ENCODE measurements around the gene NSRP1.
"Not testable (repeated sequence)": the region's sequence is repeated elsewhere in the genome, so short reads cannot be mapped to it uniquely, and the experiment has no call there.

Gene NSRP1, protein sequence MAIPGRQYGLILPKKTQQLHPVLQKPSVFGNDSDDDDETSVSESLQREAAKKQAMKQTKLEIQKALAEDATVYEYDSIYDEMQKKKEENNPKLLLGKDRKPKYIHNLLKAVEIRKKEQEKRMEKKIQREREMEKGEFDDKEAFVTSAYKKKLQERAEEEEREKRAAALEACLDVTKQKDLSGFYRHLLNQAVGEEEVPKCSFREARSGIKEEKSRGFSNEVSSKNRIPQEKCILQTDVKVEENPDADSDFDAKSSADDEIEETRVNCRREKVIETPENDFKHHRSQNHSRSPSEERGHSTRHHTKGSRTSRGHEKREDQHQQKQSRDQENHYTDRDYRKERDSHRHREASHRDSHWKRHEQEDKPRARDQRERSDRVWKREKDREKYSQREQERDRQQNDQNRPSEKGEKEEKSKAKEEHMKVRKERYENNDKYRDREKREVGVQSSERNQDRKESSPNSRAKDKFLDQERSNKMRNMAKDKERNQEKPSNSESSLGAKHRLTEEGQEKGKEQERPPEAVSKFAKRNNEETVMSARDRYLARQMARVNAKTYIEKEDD

DNA sequence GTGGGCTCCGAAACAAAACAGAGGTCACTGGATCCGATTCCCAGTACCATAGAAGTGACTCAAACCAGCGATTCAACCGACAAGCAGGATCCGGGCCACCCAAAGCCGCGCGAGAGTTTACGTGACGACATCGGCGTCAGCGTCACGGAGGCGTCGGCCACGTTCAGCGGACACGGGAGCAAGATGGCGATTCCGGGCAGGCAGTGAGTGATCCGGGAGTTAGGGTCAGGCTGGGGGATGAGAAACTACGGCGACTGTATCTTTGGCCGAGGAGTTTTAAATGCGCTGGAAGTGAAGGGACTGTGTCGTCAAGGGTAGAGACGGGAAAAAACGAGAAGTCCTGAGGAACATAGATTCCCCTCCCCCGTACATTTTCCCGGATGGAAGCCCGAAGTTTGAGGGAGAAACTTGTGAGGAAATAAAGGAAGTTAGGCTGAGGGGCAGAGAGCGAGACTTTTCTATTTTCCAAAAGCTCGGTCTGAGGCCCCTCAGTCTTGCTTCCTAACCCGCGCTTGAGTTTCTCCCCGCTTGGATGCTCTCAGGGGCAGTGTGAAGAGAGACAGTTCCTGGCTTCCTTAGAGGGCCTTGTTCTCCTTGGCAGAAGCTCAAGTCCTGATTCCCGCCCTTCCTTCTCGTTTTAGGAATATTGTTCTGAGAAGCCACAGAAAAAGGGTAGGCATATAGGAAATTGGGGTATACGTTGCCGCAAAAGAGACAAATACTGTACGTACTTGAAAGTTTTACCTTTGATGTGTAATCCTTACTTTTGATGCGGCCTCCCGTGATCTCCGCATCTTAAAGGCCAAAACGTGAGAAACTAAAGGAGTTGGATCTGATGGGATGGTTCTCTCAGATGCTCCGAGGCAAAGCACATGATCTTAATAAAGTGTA is at the start of gene NSRP1:
NSRP1 (plus strand) TSS at position 156 of the 891 bp plus-strand sequence; CDS start at position 184, 28 bp downstream.
- peak within 1 kb of the TSS; percentile 99 for H3K4me3 Mint-ChIP-seq
- peaks cover 47% of the 10 kb centered on the region for H3K4me1 Mint-ChIP-seq
- H3K36me3 Mint-ChIP-seq, result peaks cover 21% of the 10 kb centered on the region

DNA sequence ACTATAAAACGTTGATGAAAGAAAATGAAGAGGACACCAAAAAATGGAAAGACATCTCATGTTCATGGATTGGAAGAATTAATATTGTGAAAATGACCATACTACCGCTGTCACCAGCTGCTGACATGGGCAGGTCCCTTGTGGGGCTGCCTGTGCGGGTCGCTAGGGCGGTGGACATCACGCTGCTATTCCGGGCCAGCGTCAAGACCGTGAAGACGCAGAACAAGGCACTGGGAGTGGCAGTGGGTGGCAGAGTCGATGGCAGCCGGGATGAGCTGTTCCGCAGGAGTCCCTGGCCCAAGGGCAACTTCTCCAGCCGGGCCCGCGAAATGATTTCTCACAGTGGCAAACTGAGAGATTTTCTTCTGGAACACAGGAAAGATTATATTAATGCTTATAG is 48.2 kb upstream of the NSRP1 start:
- Mint-ChIP-seq H3K27me3 (peaks cover 9% of the 10 kb centered on the region), H3K9me3 (peaks cover 14% of the 10 kb centered on the region), H3K4me3 (no peak overlapping the region), H3K36me3 (peaks cover 15% of the 10 kb centered on the region), H3K27ac (peak overlapping the region; percentile 14), H3K4me1 (no peaks in the 10 kb centered on the region)

More for the DNA sequence above, at the start of gene NSRP1:
- no peaks in the 10 kb centered on the region for H3K27me3 Mint-ChIP-seq
- H3K27ac Mint-ChIP-seq, result peak within 1 kb of the TSS; percentile 99
- no peaks in the 10 kb centered on the region for H3K9me3 Mint-ChIP-seq

DNA sequence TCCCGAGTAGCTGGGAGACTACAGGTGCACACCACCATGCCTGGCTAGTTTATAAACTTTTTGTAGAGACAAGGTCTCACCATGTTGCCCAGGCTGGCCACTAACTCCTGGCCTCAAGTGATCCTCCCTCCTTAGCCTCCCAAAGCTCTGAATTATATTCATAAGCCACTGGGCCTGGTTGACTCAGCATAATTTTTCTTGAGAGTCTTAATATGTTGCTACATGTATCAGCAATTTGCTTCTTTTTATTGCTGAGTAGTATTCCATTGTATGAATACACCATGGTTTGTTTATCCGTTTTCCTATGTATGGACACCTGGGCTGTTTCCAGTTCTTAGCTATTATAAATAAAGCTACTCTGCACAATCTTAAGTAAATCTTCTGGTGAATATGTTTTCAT is 42.4 kb upstream of the NSRP1 start:
- Mint-ChIP-seq H3K27me3 (peaks cover 4% of the 10 kb centered on the region), H3K36me3 (no peaks in the 10 kb centered on the region), H3K4me3 (no peak overlapping the region), H3K27ac (no peak overlapping the region), H3K4me1 (no peaks in the 10 kb centered on the region), H3K9me3 (no peaks in the 10 kb centered on the region)

DNA sequence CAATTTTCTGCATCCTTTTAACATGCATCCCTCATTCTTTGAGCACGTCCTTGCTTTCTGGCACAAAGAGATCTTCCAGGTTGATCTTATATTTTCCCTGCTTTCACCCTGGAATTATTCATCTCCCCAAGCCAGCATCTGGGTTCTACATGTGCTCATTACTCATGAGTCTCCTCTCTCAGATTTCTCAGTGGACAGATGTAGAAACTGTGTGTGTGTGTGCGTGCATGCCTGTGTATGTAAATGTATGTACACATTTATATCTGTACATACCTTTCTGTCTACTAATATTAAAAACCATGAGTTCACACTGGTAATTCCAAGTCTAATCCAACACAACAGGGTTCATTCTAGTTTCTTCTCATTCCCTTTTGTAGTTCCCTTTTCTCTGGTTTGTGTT is 41.9 kb upstream of the NSRP1 start:
- Mint-ChIP-seq H3K4me1 (no peaks in the 10 kb centered on the region), H3K4me3 (no peak overlapping the region), H3K27me3 (peaks cover 4% of the 10 kb centered on the region), H3K9me3 (no peaks in the 10 kb centered on the region), H3K27ac (no peak overlapping the region), H3K36me3 (no peaks in the 10 kb centered on the region)

DNA sequence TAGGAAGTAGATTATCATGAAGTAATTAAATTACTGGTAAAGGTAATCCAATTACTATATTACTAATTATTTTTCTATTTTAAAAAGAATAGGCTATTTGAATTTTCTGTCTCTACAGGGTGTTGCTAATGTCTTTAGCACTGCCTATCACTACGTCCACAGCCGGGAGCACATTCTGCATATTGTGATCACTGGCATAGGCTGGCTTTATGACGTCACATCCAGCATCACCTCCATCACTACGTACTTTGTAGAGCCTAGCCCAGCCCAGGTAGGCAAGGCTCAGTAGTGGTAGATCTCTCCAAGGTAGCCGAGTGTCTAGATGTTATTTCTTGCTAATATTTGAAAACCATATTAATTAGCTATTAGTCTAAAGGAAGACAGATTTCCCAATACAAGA is 33.8 kb upstream of the NSRP1 start:
- Mint-ChIP-seq H3K36me3 (no peaks in the 10 kb centered on the region), H3K27me3 (peaks cover under 1% of the 10 kb centered on the region), H3K27ac (no peak overlapping the region), H3K4me1 (no peaks in the 10 kb centered on the region), H3K4me3 (no peak overlapping the region), H3K9me3 (no peaks in the 10 kb centered on the region)

DNA sequence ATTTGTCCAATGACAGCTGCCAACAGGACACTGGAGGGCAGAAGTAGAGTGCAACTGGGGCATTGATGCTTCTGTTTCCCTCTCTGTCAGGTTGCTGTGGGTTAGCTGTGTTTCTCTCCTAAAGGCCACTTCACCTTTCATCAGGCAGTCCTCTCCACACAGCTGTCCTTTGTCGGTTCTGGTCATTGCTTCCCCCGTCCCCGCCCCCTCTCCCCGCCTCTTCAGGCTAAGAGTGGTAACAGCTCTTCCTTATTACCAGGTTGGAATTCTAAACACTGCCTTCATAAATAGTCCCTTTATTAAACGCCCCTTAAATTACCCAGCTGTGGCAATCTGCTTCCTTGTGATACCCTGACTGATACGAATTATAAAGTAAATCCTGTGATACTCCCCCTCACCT is 31.8 kb upstream of the NSRP1 start:
- Mint-ChIP-seq H3K4me1 (no peaks in the 10 kb centered on the region), H3K4me3 (no peak overlapping the region), H3K36me3 (no peaks in the 10 kb centered on the region), H3K27me3 (no peaks in the 10 kb centered on the region), H3K27ac (no peak overlapping the region), H3K9me3 (no peaks in the 10 kb centered on the region)

DNA sequence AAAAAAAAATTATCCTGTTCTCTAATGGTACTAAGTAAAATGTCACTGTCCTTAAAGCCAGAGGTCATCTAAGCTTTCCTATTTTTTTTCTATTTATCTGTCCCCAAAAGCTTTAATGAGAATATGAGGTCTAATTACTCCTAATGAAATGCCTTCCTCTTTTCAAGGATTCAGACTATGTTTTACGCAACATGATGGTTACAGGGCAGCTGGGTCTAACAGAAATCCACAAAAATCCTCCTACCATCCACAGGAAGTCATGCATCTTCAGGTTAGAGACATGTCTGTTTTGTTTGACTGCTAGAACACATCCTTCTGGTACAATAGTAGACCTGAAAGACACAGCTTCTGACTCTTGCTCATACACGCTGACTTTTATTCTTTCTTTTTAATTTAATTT is 29.7 kb upstream of the NSRP1 start:
- H3K36me3 Mint-ChIP-seq, result no peaks in the 10 kb centered on the region
- no peak overlapping the region for H3K4me3 Mint-ChIP-seq
- no peak overlapping the region for H3K27ac Mint-ChIP-seq
- H3K9me3 Mint-ChIP-seq, result no peaks in the 10 kb centered on the region
- no peaks in the 10 kb centered on the region for H3K27me3 Mint-ChIP-seq
- H3K4me1 Mint-ChIP-seq, result no peaks in the 10 kb centered on the region

DNA sequence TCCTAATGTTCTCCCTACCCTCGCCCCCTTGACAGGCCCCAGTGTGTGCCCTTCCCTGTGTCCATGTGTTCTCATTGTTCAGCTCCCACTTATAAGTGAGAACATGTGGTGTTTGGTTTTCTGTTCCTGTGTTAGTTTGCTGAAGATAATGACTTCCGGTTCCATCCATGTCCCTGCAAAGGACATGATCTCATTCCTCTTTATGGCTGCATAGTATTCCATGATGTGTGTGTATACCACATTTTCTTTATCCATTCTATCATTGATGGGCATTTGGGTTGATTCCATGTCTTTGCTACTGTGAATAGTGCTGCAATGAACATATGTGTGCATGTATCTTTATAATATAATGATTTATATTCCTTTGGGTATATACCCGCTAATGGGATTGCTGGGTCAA is 29.2 kb upstream of the NSRP1 start:
- not testable (repeated sequence) for H3K9me3 Mint-ChIP-seq, H3K36me3 Mint-ChIP-seq, H3K27ac Mint-ChIP-seq, H3K4me1 Mint-ChIP-seq, H3K27me3 Mint-ChIP-seq, H3K4me3 Mint-ChIP-seq

DNA sequence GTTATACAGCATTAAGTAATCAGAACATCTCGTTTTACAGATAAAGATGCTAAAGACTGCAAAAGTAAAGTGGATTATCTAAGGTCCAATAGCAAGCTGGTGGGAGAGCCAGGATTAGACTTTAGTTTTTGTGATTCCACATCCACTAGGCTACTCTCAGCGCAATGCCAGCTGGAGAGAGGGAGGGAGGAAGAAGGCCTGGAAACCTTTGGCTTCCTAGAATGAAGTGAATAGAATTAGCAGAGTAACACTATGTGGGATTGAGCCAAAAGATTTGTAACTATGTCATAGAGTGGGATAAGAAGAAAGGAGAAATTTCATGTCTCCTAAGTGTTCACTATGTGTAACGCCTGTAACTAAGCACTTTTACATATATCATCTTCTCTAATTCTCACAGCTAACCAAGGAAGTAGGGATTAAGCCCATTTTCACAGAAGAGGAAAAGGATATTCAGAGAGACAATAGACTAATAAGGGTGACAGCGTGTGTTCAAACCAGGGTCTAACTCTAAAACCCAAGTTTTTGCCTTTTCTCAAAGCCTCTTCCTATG is 25.4 kb upstream of the NSRP1 start:
- H3K36me3 Mint-ChIP-seq, result no peaks in the 10 kb centered on the region
- H3K4me3 Mint-ChIP-seq, result no peak overlapping the region
- H3K27ac Mint-ChIP-seq, result no peak overlapping the region
- H3K4me1 Mint-ChIP-seq, result peaks cover 7% of the 10 kb centered on the region
- H3K9me3 Mint-ChIP-seq, result no peaks in the 10 kb centered on the region
- peaks cover 8% of the 10 kb centered on the region for H3K27me3 Mint-ChIP-seq

DNA sequence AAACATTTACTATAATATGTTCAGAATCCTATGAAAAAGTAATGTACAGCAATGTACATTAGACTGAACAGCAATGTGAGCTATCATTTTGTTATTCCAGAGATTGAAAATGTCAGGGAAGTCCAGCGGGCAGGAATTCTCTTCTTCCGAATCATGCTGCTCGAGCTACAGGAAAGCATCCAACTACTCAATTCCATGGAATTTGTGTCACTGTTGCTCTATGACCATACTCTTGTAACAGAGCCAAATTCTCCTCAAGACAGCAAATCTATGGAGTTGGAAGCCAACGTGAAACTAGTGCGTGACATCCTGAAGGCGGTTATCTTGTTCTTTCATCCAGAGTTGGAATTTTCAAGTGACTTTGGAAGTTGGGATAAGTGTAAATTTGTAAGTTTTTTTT is 24.8 kb upstream of the NSRP1 start:
- peaks cover 8% of the 10 kb centered on the region for H3K27me3 Mint-ChIP-seq
- H3K27ac Mint-ChIP-seq, result no peak overlapping the region
- peaks cover 7% of the 10 kb centered on the region for H3K4me1 Mint-ChIP-seq
- H3K4me3 Mint-ChIP-seq, result no peak overlapping the region
- H3K9me3 Mint-ChIP-seq, result no peaks in the 10 kb centered on the region
- no peaks in the 10 kb centered on the region for H3K36me3 Mint-ChIP-seq

DNA sequence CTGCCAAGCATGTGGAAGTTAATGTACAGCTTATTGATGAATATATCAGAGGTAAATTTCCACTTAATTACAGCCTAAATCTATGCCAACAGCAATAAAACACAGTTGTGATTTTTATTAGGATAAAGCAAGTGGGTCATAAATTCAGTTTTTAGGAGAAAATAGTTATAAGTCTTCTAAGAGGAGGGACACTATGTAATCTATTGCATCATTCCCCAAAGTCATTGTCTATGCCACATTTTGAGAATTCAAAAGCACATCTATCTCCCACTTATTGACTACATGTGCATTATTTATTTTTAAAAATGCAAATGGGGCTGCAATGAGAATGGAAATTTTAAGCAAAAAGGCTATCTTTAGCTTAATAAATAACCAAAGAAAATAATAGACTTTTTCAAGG is 23.7 kb upstream of the NSRP1 start:
- H3K27ac Mint-ChIP-seq, result no peak overlapping the region
- peaks cover 7% of the 10 kb centered on the region for H3K4me1 Mint-ChIP-seq

DNA sequence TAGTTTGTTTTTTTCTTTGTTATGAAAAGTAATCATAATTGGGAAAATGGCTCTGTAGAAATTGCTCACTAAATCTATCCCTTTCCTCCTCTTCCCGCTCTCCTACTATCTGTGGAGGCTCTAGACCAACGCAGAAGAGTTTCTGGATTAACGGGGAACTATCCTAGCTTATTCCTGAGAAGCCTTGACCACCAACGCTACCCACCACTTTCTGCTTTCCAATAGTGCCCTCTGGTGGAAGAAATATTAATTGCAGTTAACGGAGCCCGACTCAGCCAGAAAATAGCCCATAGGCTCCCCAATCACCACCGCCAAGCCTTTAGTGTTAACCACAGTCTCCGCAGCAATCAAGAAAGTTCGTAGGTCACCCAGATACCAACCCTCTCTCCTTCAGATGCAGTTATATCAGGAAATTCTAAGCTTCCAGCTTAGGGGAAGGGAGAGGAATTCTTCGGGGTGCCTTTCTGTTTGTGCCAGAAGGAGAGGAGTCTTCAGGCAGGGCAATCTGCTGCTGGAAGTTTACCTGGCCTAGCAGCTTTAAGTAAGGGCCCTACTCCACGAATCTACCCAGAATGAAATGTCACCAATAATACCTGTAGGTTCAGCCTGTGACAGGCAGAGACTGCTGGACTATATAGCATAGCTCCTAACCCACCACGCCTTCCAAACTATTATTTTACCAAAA is 23.0 kb upstream of the NSRP1 start:
- H3K27me3 Mint-ChIP-seq, result peaks cover 8% of the 10 kb centered on the region
- no peak overlapping the region for H3K4me3 Mint-ChIP-seq
- no peaks in the 10 kb centered on the region for H3K36me3 Mint-ChIP-seq
- peaks cover 7% of the 10 kb centered on the region for H3K4me1 Mint-ChIP-seq
- no peaks in the 10 kb centered on the region for H3K9me3 Mint-ChIP-seq
- H3K27ac Mint-ChIP-seq, result no peak overlapping the region

More for the DNA sequence above, 23.7 kb upstream of the NSRP1 start:
- Mint-ChIP-seq H3K36me3 (no peaks in the 10 kb centered on the region), H3K4me3 (no peak overlapping the region), H3K9me3 (no peaks in the 10 kb centered on the region), H3K27me3 (peaks cover 8% of the 10 kb centered on the region)

DNA sequence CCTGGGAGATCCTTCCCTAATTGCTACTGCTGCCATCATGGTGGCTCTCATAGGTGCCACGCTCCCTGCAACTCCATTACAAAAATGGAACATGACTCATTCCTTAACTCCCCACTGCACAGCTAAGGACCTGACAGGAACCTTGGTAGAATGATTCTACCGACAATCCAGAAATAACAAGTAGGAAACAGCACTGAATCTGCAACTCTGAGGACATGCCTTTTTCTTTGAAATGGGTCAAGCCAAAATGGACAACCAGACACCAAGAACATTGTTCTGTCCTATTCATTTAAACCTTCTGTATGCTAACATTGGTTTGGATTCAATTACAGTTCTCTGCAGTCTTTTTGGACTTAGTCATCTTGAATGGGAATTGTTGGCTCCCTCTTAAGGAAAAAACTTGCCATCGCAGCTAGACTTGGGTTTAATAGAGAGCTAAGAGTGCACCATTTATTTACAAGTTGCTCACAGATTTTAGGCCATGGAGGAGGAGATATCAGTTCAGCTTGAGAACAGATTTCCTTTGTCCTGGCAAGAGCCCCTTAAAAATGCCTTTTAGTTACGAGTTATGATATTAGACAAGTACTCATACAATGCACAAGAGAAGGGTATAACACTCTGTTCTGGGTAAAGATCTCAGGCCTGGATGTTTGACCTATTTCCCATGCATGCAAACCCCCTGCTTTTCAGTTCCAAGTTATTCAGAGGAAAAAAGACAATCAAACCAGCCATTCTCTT is 20.9 kb upstream of the NSRP1 start:
- Mint-ChIP-seq H3K4me3 (no peak overlapping the region), H3K36me3 (no peaks in the 10 kb centered on the region), H3K27me3 (peaks cover 10% of the 10 kb centered on the region), H3K4me1 (peaks cover 7% of the 10 kb centered on the region), H3K27ac (no peak overlapping the region), H3K9me3 (no peaks in the 10 kb centered on the region)

DNA sequence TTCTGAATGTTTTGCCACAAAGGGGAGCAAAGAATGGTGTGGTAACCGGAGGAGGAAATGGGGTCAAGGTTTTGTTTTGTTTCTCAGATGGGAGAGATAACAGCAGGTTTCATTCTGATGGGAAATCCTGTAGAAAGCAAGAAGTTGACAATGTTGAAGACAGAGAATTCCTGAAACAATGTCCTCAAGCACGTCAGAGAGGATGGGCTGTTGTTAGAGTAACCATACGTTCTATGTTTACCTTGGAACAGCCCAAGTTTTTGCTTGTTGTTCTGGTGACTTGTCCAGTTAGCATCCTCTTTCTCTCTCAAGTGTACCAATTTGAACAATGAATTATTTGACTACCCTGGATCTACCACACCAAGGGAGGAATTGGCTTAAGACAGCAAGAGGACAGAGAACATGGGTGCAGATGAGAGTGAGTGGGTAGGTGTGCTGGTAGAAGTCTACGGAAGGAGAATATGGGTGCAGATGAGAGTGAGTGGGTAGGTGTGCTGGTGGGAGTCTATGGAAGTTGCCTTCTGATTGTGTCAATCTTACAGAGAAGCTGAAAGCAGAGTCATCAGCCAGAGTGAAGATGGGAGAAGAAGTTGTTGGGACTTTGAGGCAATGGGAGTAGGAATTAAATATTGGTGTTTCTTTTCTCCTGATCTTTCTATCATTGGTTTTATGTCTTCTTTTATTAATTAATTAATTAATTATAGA is 14.8 kb upstream of the NSRP1 start:
- Mint-ChIP-seq H3K9me3 (no peaks in the 10 kb centered on the region), H3K27me3 (peaks cover 2% of the 10 kb centered on the region), H3K36me3 (no peaks in the 10 kb centered on the region), H3K4me3 (no peak overlapping the region), H3K4me1 (peaks cover 5% of the 10 kb centered on the region), H3K27ac (no peak overlapping the region)

Data from activated naive CD4-positive, alpha-beta T cell treated with anti-CD3 and anti-CD28 coated beads, Interleukin-2, amount 50 U/mL, for 24 hours (primary cell).